ENCODE measurements around the gene PLCZ1.

PLCZ1 gene

GRCh38 chr12:18652596-18652995 is 85.2 kb downstream of the PLCZ1 start:
- TF ChIP-seq CTCF (IDR thresholded peaks at IDR 0.05; ENCODE audit: low read depth, low read length): no peak
- Histone ChIP-seq H3K9me3 (ENCODE audit: severe bottlenecking) (peaks cover 2% of the 10 kb centered on the region), H3K27ac (no peak overlapping the region), H3K36me3 (no peaks in the 10 kb centered on the region), H3K4me3 (ENCODE audit: low read depth, low read length) (no peak overlapping the region), H3K27me3 (ENCODE audit: insufficient read depth, low read depth, severe bottlenecking) (no peaks in the 10 kb centered on the region)
- no peak for DNase-seq

GRCh38 chr12:18651525-18651924 is 86.3 kb downstream of the PLCZ1 start:
- Histone ChIP-seq H3K4me3 (ENCODE audit: low read depth, low read length) (no peak overlapping the region), H3K27ac (no peak overlapping the region), H3K36me3 (no peaks in the 10 kb centered on the region), H3K27me3 (ENCODE audit: insufficient read depth, low read depth, severe bottlenecking) (no peaks in the 10 kb centered on the region), H3K9me3 (ENCODE audit: severe bottlenecking) (no peaks in the 10 kb centered on the region)
- DNase-seq: no peak
- no peak for TF ChIP-seq CTCF (IDR thresholded peaks at IDR 0.05; ENCODE audit: low read depth, low read length)

- H3K27ac ChIP-seq: no peak overlapping the region
- no peaks in the 10 kb centered on the region for H3K27me3 ChIP-seq (ENCODE audit: insufficient read depth, low read depth, severe bottlenecking)
- TF ChIP-seq CTCF (IDR thresholded peaks at IDR 0.05; ENCODE audit: low read depth, low read length): no peak
- no peaks in the 10 kb centered on the region for H3K9me3 ChIP-seq (ENCODE audit: severe bottlenecking)
- no peaks in the 10 kb centered on the region for H3K36me3 ChIP-seq
- no peak for DNase-seq
- H3K4me3 ChIP-seq (ENCODE audit: low read depth, low read length): no peak overlapping the region
Measured at GRCh38 chr12:18646286-18646890, 91.4 kb downstream of the PLCZ1 start.

GRCh38 chr12:18644564-18644963 is 93.2 kb downstream of the PLCZ1 start:
- no peak for TF ChIP-seq CTCF (IDR thresholded peaks at IDR 0.05; ENCODE audit: low read depth, low read length)
- Histone ChIP-seq H3K27ac (no peak overlapping the region), H3K9me3 (ENCODE audit: severe bottlenecking) (no peaks in the 10 kb centered on the region), H3K36me3 (no peaks in the 10 kb centered on the region), H3K27me3 (ENCODE audit: insufficient read depth, low read depth, severe bottlenecking) (no peaks in the 10 kb centered on the region), H3K4me3 (ENCODE audit: low read depth, low read length) (no peak overlapping the region)
- no peak for DNase-seq

- H3K36me3 ChIP-seq: no peaks in the 10 kb centered on the region
- no peak for TF ChIP-seq CTCF (IDR thresholded peaks at IDR 0.05; ENCODE audit: low read depth, low read length)
- no peak overlapping the region for H3K4me3 ChIP-seq (ENCODE audit: low read depth, low read length)
- no peaks in the 10 kb centered on the region for H3K27me3 ChIP-seq (ENCODE audit: insufficient read depth, low read depth, severe bottlenecking)
- no peak for DNase-seq
- H3K9me3 ChIP-seq (ENCODE audit: severe bottlenecking): no peaks in the 10 kb centered on the region
- H3K27ac ChIP-seq: no peak overlapping the region
Measured at GRCh38 chr12:18643681-18644080, 94.1 kb downstream of the PLCZ1 start.

- no peak overlapping the region for H3K27ac ChIP-seq
- H3K27me3 ChIP-seq (ENCODE audit: insufficient read depth, low read depth, severe bottlenecking): no peaks in the 10 kb centered on the region
- no peak for DNase-seq
- no peak overlapping the region for H3K4me3 ChIP-seq (ENCODE audit: low read depth, low read length)
- no peak for TF ChIP-seq CTCF (IDR thresholded peaks at IDR 0.05; ENCODE audit: low read depth, low read length)
- H3K9me3 ChIP-seq (ENCODE audit: severe bottlenecking): no peaks in the 10 kb centered on the region
- H3K36me3 ChIP-seq: no peaks in the 10 kb centered on the region
Measured at GRCh38 chr12:18640321-18640955, 97.4 kb downstream of the PLCZ1 start.
